ENCODE results near the gene AARS1.
"Not testable (repeated sequence)": the region's sequence is repeated elsewhere in the genome, so short reads cannot be mapped to it uniquely, and the experiment has no call there.

Gene AARS1

GRCh38 chr16:70223971-70224513 lies 65.3 kb downstream of the AARS1 start:
- FAIRE-seq = not testable (repeated sequence)

- FAIRE-seq = not testable (repeated sequence)
These were observed 66.1 kb downstream of the AARS1 start for GRCh38 chr16:70223216-70223615.

- not testable (repeated sequence) for FAIRE-seq
These were observed 66.7 kb downstream of the AARS1 start for GRCh38 chr16:70222574-70222973.

GRCh38 chr16:70218586-70218985 lies 70.7 kb downstream of the AARS1 start:
- not testable (repeated sequence) for FAIRE-seq

- FAIRE-seq = not testable (repeated sequence)
These were observed 82.9 kb downstream of the AARS1 start for GRCh38 chr16:70206382-70206781.

GRCh38 chr16:70204668-70205405 lies 84.5 kb downstream of the AARS1 start:
- FAIRE-seq = not testable (repeated sequence)

GRCh38 chr16:70204010-70204409 lies 85.3 kb downstream of the AARS1 start:
- FAIRE-seq = not testable (repeated sequence)

GRCh38 chr16:70203508-70203907 lies 85.8 kb downstream of the AARS1 start:
- not testable (repeated sequence) for FAIRE-seq

All from TTC549 (cell line).